GM06990 (cell line): ENCODE data around the gene CASZ1.

Source experiments
- DNase-seq: peaks from one replicate; pipeline ENCODE4 v3.0.0-alpha.2; 2011; ENCODE audit not compliant: insufficient read length; ENCODE audit errors: extremely low read depth
- H3K27me3 ChIP-seq: replicated peaks from 2 replicates; pipeline ENCODE4 v1.6.0; 2011; ENCODE audit warnings: low read length; ENCODE audit not compliant: control insufficient read depth, insufficient read depth
- H3K36me3 ChIP-seq: 2 replicates; pipeline ENCODE4 v1.5.1; 2011; ENCODE audit warnings: low read length; ENCODE audit not compliant: control insufficient read depth, insufficient read depth
- H3K4me3 ChIP-seq: replicated peaks from 2 replicates; pipeline ENCODE4 v1.5.1; 2011; ENCODE audit warnings: low read depth, mild to moderate bottlenecking, control low read depth, low read length
- TF ChIP-seq, protein P1 (sequence below): IDR thresholded peaks from 2 replicates; pipeline ENCODE4 v1.5.1; 2011; ENCODE audit warnings: low read length, control low read depth, mild to moderate bottlenecking, inconsistent platforms; ENCODE audit not compliant: insufficient read depth, poor library complexity, severe bottlenecking

CASZ1 gene

DNA sequence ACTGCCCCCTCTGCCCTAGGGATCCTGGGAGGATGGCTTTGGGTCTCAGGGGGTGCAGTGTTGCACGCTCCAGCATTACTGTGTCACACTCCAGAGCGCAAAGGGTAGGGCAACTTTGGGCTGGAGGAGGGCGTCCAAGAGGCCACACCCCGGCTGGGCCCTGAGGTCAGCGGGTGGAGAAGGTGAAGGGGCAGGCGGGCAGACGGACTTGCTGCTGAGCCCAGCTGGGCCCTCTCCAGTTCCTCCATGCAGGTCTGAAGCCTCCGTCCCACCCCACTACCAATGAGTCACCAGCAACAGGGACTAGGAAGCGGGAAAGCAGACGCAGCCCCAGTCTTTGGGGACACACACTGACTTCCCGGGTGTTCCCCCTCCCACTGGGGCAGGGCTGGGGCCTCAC is 116.0 kb downstream of the CASZ1 start:
- no peaks in the 10 kb centered on the region for H3K27me3 ChIP-seq
- H3K4me3 ChIP-seq, result no peak overlapping the region
- no peak for DNase-seq
- no peaks in the 10 kb centered on the region; the same call in 1 of the 2 replicates for H3K36me3 ChIP-seq
- TF ChIP-seq, protein P1, sequence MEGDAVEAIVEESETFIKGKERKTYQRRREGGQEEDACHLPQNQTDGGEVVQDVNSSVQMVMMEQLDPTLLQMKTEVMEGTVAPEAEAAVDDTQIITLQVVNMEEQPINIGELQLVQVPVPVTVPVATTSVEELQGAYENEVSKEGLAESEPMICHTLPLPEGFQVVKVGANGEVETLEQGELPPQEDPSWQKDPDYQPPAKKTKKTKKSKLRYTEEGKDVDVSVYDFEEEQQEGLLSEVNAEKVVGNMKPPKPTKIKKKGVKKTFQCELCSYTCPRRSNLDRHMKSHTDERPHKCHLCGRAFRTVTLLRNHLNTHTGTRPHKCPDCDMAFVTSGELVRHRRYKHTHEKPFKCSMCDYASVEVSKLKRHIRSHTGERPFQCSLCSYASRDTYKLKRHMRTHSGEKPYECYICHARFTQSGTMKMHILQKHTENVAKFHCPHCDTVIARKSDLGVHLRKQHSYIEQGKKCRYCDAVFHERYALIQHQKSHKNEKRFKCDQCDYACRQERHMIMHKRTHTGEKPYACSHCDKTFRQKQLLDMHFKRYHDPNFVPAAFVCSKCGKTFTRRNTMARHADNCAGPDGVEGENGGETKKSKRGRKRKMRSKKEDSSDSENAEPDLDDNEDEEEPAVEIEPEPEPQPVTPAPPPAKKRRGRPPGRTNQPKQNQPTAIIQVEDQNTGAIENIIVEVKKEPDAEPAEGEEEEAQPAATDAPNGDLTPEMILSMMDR, result no peak

DNA sequence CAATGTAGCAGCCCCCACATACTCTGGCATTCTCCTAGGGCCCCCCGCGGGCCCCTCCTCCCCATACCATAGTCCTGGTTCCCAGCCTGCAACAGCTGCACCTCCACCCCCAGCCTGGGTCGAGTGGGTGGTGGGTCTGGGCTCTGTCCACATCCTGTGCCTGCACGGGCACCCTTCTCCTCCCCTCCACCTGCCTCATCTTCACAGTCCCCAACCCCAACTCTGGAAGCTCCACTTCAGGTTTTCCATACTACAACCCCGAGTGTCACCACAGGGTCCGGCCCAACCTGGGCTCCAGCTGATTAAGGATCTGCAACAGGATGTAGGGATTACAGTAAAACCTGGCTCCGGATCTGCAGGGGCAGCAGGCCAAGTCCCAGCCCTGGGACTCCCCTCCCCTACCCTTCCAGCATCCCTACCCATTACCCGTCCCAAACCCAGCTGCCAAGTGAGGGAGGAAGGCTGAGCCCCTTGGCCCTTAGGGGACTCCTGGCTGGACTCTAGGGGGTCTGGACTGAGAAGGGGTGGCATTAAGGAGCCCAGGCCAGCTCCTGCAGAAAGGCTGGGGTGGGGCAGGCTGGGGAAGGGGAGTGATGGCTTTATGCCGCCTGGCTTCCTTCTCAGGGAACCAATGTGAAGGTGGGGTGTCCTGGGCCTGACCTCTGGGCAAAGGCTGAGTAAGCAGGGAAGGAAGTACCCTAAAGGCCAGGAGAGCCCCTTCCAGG is 116.8 kb downstream of the CASZ1 start:
- Histone ChIP-seq H3K4me3 (no peak overlapping the region), H3K36me3 (no peaks in the 10 kb centered on the region), H3K27me3 (no peaks in the 10 kb centered on the region)
- TF ChIP-seq, protein P1, result no peak
- DNase-seq, result no peak

DNA sequence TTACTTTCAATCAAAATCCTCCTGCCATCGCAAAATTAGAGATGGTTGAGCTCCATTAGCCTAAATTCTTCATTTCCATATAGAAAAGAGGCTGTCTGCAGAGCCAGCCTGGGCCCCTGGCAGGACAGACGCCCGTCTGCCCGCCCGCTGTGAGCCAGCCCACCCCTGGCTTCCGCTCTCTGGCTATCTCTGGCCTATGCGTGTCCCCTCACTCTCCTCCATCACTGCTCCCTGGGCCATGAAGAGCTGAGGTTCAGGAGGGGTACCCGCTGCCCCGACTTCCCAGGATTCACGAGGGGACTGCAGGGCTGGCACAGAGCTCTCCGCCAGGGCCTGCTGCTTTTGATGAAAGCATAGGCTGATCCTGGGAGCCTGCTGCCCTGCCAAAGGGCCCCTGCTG is 117.6 kb downstream of the CASZ1 start:
- no peak overlapping the region for H3K4me3 ChIP-seq
- TF ChIP-seq, protein P1, result no peak
- no peaks in the 10 kb centered on the region for H3K27me3 ChIP-seq
- H3K36me3 ChIP-seq, result no peaks in the 10 kb centered on the region
- DNase-seq, result no peak

DNA sequence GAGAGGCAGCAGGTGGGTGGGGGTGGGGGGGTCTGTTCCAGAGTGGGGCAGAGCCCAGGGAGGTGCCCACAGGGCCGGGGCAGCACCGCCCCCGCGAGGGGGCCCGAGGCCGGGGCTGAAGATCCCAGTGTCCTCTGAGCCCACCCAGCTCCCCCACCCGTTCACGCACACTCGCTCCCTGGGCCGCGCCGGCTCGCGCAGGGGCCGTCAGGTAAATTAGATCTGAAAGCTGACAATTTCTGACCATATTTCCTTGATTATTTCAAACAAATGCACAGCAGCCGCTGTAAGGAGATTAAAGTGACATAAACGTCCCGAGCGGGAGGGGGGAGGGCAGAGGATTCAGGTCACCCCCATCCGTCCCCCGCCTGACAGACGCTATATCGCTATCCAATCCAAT is 118.0 kb downstream of the CASZ1 start:
- DNase-seq, result no peak
- Histone ChIP-seq H3K4me3 (no peak overlapping the region), H3K36me3 (no peaks in the 10 kb centered on the region), H3K27me3 (no peaks in the 10 kb centered on the region)
- TF ChIP-seq, protein P1, result no peak

DNA sequence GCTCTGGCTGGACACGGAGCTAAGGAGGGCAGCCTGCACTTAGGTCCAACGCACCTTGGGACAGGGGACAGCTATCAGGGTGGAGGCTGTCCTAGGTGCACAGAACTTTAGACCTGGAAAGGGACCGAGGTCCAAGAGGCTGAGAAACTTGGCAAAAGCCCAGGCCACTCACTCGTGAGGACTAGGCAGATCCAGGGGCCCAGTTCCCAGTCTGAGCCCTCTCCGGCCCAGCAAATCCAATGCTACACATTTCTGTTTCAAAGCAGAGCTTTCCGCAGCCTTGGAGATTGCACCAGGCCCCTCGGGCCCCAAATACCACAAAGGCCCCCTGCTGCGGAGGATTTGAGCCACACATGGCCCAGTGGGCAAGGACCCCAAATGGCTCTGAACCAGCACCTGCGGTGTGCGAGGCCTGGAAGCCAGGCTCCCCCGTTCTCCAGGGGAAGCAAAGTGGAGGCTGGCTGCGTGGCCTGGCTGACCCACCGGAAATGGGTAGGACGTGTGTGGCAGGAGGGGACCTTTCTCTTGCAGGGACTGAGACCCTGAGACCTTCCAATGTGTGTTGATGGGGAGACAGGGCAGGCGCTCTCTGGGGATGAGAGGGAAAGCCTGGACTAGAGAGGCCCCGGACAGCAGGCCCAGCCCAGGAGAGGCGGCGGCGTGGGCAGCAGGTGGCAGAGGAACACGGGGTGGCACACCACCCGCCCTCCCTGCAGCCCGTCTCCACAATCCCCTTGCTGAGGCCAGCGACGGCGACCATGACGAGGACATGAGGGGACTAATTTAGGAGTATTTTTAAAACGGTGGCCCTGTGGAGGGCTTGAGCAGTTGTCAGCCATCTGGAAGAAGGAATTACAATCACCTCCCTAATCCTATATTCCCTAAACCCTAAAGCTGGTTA is 118.7 kb downstream of the CASZ1 start:
- no peak overlapping the region for H3K4me3 ChIP-seq
- no peak for DNase-seq
- no peaks in the 10 kb centered on the region for H3K27me3 ChIP-seq

More for the DNA sequence above, 118.7 kb downstream of the CASZ1 start:
- H3K36me3 ChIP-seq, result no peaks in the 10 kb centered on the region
- TF ChIP-seq, protein P1, result no peak
